ENCODE data around the gene MAP2K2. TPM values are rescaled to one million over a fixed set of nuclear protein-coding genes. Genes with fewer than 3 reads are reported as not detected.

Gene MAP2K2
- total and polyA plus RNA-seq, 9 of the 15 experiments (the other 6 are each of a cell fraction or from before 2014, with no cell fraction given), result 1.0 to 151 (median 58.3) TPM

DNA sequence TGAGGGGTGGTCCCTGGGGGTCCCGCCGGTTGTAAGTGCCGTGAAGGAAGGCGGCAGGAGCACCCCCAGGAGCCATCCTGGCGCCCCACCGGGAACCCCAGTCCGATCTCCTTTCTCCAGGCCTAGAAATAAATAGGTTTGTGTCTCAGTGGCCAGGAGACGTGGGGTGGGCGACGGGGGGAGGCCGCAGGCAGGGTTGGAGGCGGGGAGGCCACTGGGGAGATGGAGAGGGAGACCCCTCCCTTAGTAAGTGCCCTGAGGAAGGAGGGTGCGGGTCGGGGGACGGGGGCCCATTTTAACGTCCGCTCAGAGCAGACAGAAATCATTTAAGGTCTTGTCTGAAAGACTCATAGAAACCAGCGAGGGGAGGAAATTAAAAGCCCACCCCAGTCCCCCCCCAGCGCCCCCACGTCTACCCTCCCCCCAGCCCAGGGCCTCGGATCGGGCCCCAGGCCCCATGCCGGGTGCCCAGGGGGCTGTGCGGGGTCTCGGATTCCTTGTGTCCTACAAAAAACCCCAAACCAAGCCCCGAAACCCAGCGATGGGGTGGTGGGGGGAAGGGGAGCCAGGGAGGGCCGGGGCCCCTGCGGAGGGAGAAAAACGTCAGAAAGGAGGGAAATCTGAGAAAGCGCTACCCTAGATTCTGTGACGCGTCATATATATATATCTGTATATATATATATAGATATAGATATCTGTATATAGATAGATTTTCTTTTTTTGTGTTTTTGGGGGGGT lies 76.8 kb downstream of the MAP2K2 start:
- CTCF ChIA-PET (ENCODE audit: low intra/inter-chr PET ratio), result no interaction called here
- H3K9ac ChIP-seq (ENCODE audit: insufficient read depth in 1 of 2, low read depth in 2 of 2, low read length in 2 of 2), result no peak overlapping the region
- POLR2A ChIA-PET, result no interaction called here
- no peaks in the 10 kb centered on the region for H3K9me1 ChIP-seq (ENCODE audit: control insufficient read depth, insufficient read depth, low read length)
- in situ Hi-C loops (cut with MboI), result no loop called here
- no peak for FAIRE-seq
- H3K36me3 ChIP-seq (ENCODE audit: control insufficient read depth, insufficient read depth, low read length), result peaks cover 65% of the 10 kb centered on the region; the same call in 2 of the 3 replicates
- no TSS peak for BruUV-seq (replicated peaks)
- TF ChIP-seq ESRRB (CRISPR knock-in tag; IDR thresholded peaks at IDR 0.05; ENCODE audit: borderline replicate concordance) (no peak), TCF7L2 (IDR thresholded peaks at IDR 0.05; ENCODE audit: low read depth, low read length) (no peak), TFAM (CRISPR knock-in tag; conservative IDR thresholded peaks at IDR 0.05) (no peak), ZNF699 (CRISPR knock-in tag; IDR thresholded peaks at IDR 0.05; ENCODE audit: insufficient replicate concordance) (no peak), RBM15 (IDR thresholded peaks at IDR 0.05; ENCODE audit: insufficient read depth, low read length) (no peak), POU5F1 (IDR thresholded peaks at IDR 0.05; ENCODE audit: borderline replicate concordance, low read depth, low read length, partially characterized antibody) (no peak), MCM3 (IDR thresholded peaks at IDR 0.05) (no peak), LCOR (CRISPR knock-in tag; IDR thresholded peaks at IDR 0.05) (no peak), MYC (IDR thresholded peaks at IDR 0.05; ENCODE audit: low read depth, low read length) (no peak), MYC (CRISPR knock-in tag; IDR thresholded peaks at IDR 0.05; ENCODE audit: borderline replicate concordance, low read depth) (no peak), RFX7 (CRISPR knock-in tag; IDR thresholded peaks at IDR 0.05) (no peak), NR3C1 (CRISPR knock-in tag; IDR thresholded peaks at IDR 0.05) (no peak), SMARCB1 (IDR thresholded peaks at IDR 0.05; ENCODE audit: insufficient read length, low read depth) (no peak), ETS2 (tag; IDR thresholded peaks at IDR 0.05; ENCODE audit: borderline replicate concordance, poor library complexity, severe bottlenecking) (no peak), KLF16 (IDR thresholded peaks at IDR 0.05) (no peak), ZNF24 (IDR thresholded peaks at IDR 0.05) (no peak), RUNX1 (IDR thresholded peaks at IDR 0.05; ENCODE audit: low read depth) (no peak)
- TF ChIP-seq, protein P1, sequence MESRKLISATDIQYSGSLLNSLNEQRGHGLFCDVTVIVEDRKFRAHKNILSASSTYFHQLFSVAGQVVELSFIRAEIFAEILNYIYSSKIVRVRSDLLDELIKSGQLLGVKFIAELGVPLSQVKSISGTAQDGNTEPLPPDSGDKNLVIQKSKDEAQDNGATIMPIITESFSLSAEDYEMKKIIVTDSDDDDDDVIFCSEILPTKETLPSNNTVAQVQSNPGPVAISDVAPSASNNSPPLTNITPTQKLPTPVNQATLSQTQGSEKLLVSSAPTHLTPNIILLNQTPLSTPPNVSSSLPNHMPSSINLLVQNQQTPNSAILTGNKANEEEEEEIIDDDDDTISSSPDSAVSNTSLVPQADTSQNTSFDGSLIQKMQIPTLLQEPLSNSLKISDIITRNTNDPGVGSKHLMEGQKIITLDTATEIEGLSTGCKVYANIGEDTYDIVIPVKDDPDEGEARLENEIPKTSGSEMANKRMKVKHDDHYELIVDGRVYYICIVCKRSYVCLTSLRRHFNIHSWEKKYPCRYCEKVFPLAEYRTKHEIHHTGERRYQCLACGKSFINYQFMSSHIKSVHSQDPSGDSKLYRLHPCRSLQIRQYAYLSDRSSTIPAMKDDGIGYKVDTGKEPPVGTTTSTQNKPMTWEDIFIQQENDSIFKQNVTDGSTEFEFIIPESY (CRISPR knock-in tag; IDR thresholded peaks at IDR 0.05), result no peak
- H3K79me2 ChIP-seq (ENCODE audit: control insufficient read depth, insufficient read depth, low read length), result peaks cover 64% of the 10 kb centered on the region
- H2AFZ ChIP-seq (ENCODE audit: low read depth, low read length), result no peak overlapping the region
- no peak overlapping the region for H3K4me3 ChIP-seq
- no peak for DNase-seq (ENCODE audit: extremely low read depth in 1 of 4, low spot score in 3 of 4)
- ATAC-seq, result no peak
- H3K4me2 ChIP-seq (ENCODE audit: insufficient read depth, low read length), result no peak overlapping the region
- peaks cover 0 to 40% of the 10 kb centered on the region in 2 experiments; a peak in 2 of 5 replicates for H3K4me1 ChIP-seq (replicated peaks in 1 of 2; ENCODE audit: control insufficient read depth in 2 of 2, insufficient read depth in 2 of 2, low read length in 2 of 2)
- H3K27ac ChIP-seq (ENCODE audit: extremely low read depth, low read depth, low read length), result no peak overlapping the region
- H3K9me3 ChIP-seq (replicated peaks; ENCODE audit: control insufficient read depth, insufficient read depth, low read depth, low read length), result no peaks in the 10 kb centered on the region
- whole genome bisulfite sequencing (ENCODE audit: insufficient coverage, low coverage, missing lambda C conversion rate), result 95% methylated on average over 10 of the region's 33 CpGs
- no peaks in the 10 kb centered on the region for H3K27me3 ChIP-seq (ENCODE audit: control insufficient read depth in 2 of 2, insufficient read depth in 2 of 2, low read length in 2 of 2)
- peaks cover 32% of the 10 kb centered on the region for H4K20me1 ChIP-seq (replicated peaks; ENCODE audit: control insufficient read depth, insufficient read depth, low read length)
- intact Hi-C loops (cut with micrococcal nuclease), result no loop called here
